GM18907 (cell line): ENCODE results near the gene FAM25C.
"Not testable (repeated sequence)": the region's sequence is repeated elsewhere in the genome, so short reads cannot be mapped to it uniquely, and the experiment has no call there.

Source experiments
- ATAC-seq: cut with Tn5 transposase; IDR thresholded peaks from one replicate; pipeline ENCODE4 v1.9.1; 2021; ENCODE audit warnings: mild to moderate bottlenecking, moderate library complexity; ENCODE audit not compliant: unreplicated experiment

FAM25C gene

DNA sequence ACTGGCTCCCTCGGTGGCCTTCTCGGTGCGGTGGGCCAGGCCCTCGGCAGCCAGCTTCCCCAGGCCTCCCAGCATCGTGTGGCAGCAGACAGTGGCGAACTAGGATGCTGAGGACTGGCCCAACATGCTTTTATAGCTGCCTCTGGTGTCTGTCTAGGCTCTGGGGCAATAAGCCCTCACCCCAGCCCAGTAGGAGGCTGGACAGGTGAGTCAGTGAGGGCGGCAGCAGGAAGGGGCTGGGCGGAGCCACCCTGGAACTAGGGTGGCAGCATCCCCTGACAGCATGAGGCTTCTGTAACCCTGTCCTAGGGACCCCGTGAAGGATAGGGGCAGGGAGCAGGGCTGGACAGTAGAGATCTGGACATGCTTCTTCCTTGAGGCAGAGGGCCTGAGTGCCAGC, at the start of gene FAM25C:
Gene FAM25C, minus strand, starts transcription at position 101 of the 400 bp plus-strand sequence. Its CDS starts 26 bp downstream, at position 75.
- not testable (repeated sequence) for ATAC-seq

DNA sequence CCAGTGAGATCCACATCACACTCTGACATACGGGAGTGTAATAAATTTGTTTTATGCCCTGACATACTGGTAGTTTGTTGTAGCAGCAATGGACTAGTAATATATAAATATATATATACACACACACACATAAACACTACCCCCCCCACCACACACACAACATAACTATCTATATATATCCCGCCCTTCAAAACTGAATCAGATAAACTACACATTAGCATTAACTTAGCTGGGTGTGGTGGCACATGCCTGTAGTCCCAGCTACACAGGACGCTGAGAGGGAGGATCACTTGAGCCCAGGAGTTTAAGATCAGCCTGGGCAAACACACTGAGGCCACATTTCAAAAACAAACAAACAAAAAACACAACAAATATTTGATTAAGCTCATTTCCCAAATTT, 45.0 kb upstream of the FAM25C start:
- ATAC-seq = not testable (repeated sequence)

DNA sequence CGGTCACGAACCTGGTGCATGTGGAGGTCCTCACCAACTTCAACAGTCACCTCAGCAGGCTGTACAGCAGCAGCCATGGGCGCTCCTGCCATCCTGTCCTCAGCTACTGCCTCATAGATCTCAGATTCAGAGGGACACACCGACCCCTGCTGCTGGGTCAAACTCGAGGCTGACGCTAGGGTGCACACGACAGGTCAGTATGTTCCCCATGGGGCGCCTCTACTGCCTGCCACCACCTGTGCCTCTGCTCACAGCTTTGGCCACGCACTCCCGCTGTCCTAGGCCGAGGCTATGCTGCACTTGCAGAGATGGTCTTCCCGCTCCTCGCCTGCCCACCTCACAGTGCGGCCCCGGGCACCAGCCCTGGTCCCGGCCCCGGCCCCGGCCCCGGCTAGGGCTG, 31.8 kb upstream of the FAM25C start:
- ATAC-seq = not testable (repeated sequence)

DNA sequence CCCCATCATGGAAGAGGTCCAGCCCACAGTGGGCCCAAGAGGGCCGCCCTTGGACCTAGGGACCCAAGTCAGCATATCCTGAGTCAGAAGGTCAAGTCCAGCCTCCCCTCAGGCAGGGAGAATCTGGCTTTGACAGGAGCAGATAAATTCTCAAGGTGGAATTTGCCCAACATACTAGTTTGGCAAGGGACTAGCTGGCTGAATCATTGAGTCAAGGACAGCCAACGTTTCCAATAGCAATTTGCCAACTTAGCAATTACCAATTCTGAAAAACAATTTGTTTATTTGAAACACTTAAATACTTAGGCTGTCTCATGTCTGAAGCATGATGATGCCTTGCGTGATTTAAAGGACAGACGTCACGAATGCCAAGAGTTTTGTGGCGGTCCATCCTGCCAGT, 2.7 kb upstream of the FAM25C start:
- ATAC-seq = not testable (repeated sequence)

DNA sequence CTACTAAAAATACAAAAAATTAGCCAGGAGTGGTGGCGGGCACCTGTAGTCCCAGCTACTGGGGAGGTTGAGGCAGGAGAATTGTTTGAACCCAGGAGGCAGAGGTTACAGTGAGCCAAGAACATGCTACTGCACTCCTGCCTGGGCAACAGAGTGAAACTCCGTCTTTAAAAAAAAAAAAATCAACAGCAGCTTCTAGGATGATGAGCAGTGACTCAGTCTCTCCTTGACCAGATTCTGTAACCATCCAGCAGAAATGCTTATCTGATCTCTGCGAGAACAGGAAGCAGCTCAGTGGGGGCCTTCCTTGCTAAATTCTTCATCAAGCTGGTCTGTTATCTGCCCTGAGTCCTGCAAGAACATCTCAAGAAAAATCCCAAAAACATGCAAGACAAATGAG, 5.5 kb downstream of the FAM25C start:
- ATAC-seq = not testable (repeated sequence)

DNA sequence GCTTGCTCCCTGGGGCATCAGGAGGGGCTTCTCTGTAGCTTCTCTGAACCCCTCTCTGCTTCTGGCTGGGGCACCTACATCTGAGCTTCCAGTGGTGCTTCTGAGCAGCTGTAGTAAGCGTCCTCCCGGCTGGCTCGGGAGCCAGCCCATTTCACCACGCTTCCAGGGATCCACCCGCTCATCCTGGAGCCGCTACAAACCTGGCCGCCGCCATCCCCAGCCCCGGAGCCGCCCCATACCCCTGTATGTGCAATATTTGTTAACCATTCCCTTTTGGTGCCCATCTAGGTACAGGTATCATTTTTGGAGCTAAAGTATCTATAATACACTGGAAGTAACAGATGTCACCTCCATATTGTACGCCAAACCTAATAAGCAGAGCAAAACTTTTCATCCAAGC, 7.0 kb downstream of the FAM25C start:
- ATAC-seq = not testable (repeated sequence)

DNA sequence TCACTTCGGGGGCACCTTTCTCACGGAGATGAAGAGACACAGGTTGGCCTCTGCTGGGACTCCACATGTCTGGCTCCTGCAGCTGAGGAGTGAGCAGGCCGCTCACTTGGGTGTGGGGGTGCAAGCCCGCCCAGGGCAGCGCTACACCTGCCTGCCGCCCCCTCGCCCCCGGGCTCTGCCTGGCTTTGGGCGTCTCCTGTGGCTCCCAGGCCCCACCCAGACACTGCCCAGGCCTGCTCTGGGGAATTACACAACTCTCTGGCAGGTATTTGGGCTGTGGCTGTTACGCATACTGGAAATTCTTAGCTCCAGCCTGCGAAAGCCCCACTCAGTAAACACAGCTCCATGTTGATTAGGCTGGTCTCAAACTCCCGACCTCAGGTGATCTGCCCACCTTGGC, 7.9 kb downstream of the FAM25C start:
- not testable (repeated sequence) for ATAC-seq

DNA sequence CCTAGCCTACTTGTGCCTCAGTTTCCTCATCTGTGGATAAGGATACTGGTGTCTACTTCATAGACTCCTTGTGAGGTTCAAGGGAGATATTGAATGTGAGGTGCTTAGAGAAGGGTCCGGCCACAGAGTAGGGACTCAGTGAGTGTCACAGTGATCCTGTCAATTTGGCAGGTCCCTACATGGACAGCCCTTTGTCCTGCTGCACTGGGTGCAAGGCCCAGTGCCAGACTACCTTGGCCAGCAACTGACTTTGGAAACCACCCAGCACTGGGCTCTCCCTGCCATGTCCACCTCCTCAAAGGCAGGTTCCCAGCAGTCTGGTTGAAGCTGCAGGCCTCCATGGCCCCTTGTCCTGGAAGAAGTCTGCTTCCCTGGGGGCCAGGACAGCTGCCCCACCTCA, 9.5 kb downstream of the FAM25C start:
- ATAC-seq = not testable (repeated sequence)

DNA sequence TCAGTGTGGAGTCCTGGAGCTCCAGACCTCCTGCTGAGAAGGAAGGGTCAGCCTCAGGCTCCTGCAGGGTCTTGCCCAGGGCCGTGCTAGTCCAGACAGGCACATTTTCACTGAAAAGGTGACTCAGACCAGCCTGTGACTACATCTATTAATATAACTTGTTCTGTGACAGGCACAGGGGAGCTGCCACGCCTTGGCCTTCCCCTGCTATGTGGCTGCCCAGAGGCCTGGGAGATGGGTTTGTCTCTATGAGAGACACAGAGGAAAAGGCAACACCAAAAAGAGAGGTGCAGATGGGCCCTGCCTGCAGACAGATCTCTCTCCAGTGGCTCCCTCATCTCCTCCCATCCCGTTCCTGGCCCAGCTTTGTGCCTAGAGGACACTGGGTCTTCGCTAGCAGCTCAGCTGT, 10.0 kb downstream of the FAM25C start:
- not testable (repeated sequence) for ATAC-seq

DNA sequence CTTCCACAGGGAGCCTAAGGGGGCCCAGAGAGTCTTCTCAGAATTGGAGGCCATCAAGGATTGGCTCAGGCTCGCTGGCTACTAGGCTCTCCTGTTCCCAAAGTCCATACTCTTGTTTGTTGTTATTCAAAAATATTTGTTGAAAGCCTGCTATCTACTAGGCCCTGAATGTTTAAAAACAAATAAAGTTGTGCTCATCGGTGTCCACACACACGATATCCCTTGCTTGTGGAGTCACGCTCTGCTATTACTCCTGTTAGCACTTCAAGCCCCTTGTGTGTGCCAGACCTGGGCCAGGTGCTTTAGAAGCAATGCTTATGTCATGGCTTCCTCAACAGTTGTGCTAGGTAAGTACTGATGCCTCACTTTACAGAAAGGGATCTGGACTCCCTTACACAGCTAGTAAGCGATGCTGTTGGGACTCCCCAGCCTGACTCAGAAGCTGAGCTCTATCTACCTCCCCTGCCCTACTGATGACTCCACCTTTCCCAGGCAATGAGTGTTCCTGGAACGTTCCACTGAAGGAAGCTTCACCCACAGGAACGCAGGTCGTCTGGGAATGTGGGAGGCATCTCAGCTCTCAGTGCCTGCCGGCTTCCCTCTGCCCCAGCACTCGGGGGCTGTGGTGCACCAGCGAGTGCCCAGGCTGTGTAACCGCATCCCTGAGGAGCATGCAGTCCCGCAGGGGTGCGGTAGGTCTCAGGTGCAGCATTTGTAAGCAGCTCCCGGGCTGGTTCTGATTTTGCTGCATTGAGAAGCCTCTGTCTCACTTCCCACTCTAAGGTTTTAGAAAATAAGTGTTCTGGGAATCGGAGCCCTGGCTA, 10.7 kb downstream of the FAM25C start:
- ATAC-seq = not testable (repeated sequence)

DNA sequence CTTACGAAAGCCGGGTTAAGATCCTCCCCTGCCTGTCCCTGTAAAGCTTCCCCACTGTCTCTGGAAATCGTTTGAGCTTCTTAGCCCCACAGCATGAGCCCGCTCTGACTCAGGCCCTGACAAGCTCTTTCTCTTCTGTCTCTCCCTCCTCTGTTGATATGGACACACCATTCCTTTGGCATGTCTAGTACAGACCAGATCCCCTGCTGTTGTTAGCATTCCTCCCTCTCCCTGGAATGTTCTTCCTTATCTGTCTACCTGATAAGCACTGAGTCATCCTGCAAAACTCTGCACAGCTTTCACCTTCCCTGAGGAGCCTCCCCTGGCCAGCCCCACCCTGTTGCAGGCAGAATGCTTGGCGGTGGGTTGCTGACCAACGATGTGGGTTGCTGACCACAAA, 11.6 kb downstream of the FAM25C start:
- not testable (repeated sequence) for ATAC-seq

DNA sequence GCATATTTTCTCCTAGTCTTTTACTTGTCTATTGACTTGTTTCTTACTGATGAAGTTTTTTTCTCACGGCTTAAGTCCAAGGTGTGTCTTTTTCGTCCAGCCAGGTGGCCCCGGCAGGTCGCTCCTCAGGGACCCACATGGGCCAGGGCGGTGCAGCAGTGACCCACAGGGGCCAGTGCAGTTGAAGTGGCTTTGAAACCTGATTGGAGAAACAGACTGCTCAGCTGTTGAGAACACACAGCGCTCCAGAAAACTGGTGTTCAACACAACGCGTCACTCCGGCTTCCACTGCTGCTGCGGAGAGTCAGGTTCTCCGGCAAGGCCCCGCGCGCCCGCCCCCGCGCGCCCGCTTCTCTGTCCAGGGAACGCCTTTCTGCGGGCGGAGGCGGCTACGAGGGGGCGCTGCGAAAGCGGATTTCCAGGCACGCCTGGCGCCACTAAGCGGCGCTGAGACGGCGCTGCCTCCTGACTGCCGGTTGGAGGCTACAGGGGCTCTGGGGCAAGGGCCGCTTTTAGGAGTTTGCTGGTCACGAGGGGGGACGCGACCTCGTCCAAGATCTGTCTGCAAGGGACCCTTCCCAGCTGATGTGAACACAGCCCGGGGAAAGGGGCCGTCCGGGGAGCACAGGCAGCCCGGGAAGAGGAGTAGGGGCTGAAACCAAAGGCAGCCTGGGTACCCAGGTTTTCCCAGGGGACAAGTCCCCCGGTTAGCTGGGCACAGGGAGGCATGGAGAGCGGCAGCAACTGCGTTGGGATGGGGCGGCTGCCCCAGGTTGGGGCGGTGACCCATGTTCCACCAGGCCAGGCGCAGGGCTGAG, 13.0 kb downstream of the FAM25C start:
- ATAC-seq = not testable (repeated sequence)

DNA sequence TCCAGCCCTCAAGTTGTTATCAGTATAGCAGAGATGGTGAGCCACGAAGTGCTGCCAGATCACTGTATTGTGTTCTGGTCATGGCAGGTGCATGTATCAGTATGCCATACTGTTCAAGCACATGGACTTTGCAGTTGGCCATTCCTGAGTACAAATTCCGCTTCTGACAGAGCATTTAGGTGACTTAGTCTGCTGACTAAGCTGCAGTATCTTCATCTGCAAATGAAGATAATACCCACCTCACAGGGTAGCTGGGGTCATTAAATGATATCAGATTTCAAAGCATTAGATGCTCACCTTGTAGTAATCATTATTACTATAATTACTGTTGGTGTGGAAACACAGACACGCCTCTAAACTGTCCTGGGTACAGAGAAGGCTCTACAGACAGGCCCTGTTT, 24.2 kb downstream of the FAM25C start:
- not testable (repeated sequence) for ATAC-seq

DNA sequence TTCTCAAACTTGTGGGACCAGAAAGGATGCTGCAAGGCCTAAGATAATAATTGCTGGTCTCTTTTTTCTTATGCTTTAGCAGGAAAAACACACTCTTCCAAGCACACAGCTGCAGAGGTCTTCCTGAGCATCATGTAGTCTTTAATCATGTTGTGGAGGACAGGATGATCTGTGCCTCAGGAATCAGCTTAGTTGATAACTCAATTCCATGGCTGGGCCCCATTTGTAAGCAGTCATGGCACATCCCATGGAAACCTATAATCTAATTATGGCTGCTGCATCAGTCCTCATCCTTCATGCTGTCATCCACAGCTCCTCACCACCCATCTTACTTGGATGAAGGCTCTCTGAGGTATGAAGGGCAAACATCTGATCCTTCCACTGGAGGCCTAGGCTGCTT, 26.5 kb downstream of the FAM25C start:
- ATAC-seq = not testable (repeated sequence)

DNA sequence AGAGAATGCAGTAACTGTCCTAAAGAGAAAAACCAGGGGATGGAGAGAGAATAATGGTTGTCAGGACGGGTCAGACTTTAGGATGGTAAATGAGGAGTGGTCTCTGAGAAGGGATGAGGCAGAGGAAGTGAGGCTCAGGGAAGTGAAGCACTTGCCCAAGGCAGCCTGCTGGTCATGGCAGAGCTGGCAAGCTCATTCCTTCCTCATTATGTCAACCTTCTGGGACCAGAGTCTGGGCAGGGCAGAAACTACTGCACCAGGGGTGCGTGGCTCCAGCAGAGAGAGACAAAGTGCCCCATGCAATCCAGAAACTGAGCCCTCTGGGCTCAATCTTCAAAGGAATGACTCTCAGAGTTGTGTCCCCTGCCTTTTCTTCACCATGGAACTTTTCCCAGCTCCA, 27.5 kb downstream of the FAM25C start:
- ATAC-seq = not testable (repeated sequence)

DNA sequence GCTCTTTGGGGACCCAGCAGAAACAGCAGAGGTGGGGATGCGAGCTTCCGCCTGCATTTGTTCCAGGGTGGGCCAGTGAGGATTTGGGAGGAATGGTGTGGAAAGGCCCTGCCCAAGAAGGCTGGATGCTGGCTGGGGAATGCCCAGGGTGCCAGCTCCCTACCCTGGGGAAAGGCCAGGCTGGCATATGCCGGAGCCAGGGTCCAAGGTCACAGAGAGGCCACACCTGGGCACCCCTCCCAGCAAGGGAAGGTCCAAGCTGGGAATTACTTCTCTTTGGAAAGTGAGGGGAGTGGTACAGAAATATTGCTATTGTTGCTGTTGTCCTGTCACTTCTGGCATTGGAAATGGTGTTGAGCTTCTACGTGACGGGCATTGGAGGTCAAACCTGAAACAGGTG, 28.0 kb downstream of the FAM25C start:
- ATAC-seq = not testable (repeated sequence)

DNA sequence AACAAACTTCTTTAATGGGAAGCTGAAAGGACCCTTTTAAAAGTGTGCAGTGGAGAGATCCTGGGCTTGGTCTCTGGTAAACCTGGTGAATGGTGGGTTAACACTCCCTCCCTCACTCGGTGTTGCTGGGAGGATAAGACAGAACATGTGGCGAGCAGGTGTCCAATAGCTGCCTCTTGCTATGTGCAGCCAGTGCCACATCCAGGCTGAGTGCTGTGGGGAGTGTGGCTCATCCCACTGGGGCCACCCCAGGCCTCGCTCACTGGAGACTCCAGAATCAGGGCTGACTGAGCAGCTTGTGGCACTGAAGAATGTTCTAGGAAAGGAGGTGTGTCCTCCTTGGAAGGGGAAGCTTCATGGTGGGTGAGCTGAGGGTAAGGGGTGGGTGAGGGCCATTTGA, 29.5 kb downstream of the FAM25C start:
- not testable (repeated sequence) for ATAC-seq

DNA sequence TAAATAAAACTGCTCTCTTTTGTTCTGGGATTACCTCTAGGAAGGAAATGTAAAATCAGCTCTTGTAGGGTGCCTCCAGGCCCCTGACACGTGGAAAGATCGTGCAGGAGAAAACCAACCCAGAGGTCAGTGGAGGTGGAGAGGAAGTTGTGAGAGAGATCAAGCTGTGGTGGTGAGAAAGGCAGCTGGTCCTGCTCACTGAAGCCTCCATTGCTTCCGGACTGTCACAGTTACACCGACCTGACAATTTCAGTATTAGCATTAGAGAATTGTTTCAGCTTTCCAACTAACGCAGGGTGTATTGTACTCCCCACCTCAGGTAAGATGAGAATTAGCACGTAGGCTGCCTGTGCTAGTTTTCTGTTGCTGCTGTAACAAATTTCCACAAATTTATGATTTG, 30.6 kb downstream of the FAM25C start:
- not testable (repeated sequence) for ATAC-seq

DNA sequence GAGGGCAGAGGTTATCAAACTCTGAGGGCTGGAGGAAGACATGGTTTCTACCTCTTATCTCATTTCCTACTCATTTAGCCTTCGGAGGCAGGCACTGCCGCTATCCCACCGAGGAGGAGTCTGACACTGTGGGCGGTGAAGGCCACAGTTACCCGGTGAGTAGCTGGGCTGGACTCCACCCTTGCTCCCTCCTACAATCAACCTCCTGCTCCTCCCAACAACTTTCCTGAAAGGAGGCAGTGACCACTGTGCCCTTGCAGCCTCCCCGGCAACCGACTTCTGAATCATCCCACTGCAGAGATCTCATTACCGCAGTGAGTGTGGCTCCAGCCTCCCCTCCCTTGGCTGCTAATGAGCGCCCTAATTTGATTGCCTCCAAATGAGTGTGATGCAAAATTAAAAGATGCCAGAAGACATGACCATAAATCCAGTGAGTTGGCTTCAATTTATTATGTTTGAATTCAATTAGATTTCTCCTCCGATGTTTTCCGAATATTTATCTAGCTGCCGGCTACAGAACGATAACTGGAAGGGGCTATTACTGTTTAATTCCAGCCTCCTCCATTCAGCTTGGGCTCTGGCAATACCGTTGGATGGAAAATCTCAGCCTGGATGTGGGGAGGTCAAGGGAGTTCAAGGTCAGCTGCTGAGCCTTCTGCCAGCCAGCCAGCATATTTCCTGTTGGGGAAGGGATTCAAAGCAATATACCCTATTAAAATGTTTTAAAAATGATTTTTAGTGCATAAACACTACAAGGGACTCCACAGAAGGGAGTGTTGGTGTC, 35.1 kb downstream of the FAM25C start:
- not testable (repeated sequence) for ATAC-seq

DNA sequence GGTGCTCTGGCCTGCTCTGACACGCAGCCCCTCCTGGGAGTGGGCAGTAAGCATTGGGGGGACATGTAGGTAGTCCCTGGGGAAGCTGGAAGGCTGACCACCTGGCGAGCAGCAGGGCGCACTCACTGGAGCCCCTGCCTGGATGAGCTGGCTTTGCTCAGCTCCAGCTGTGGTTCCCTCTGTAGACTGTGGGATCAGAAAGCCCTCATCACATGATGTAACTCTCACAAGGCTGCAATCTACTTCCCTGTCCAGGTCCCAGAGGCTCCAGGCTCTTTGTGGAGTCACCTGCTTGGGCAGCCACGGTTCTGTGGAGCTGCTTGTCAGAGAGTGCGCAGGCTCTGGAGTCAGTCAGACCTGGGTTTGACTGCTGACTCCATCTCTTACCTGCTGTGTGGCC, 36.8 kb downstream of the FAM25C start:
- ATAC-seq = not testable (repeated sequence)

DNA sequence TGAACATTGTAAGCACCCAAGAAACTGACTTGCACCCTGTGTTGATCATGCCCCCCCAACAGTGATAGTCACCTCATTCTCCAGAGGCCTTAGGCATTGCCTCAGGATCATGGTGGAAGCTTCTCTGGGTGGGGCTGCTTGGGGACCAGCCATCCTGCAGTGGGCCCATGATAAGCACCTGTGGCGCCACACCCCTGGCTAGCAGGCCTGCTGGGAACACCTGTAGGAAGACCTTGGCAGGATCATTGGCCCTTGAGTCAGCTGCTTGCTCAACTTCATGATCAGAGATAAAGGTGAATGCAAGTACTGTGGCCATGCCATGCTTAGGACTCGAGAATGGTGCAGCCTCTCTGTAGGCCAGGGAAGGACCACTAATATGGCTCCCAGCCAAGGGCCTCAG, 38.9 kb downstream of the FAM25C start:
- not testable (repeated sequence) for ATAC-seq
